GM23338 (cell line): Measurements from ENCODE around the gene SH3GL3.

Experiments used
- CREB1 ChIP-seq: fragments of 250-450 bp; sonication (Bioruptor Pico); IDR thresholded peaks from 2 replicates; pipeline ENCODE4 v1.5.0; 2020; ENCODE audit warnings: low read depth, mild to moderate bottlenecking, moderate library complexity
- ETS1 ChIP-seq: IDR thresholded peaks from 2 replicates; pipeline ENCODE4 v1.6.1; 2016; ENCODE audit warnings: antibody characterized with exemption
- EZH2 ChIP-seq: fragments of 200-600 bp; sonication (generic); IDR thresholded peaks from one replicate; pipeline ENCODE4 v1.8.0; 2017; ENCODE audit warnings: antibody characterized with exemption, mild to moderate bottlenecking, low read depth; ENCODE audit not compliant: unreplicated experiment
- EZH2phosphoT487 ChIP-seq: fragments of 200-600 bp; sonication (generic); IDR thresholded peaks from one replicate; pipeline ENCODE4 v1.8.1; 2018; ENCODE audit warnings: antibody characterized with exemption; ENCODE audit not compliant: unreplicated experiment
- JUNB ChIP-seq: IDR thresholded peaks from one replicate; pipeline ENCODE4 v1.6.1; 2016; ENCODE audit warnings: antibody characterized with exemption; ENCODE audit not compliant: unreplicated experiment
- NANOG ChIP-seq: IDR thresholded peaks from 2 replicates; pipeline ENCODE4 v1.6.1; 2016; ENCODE audit warnings: antibody characterized with exemption, borderline replicate concordance
- POLR2AphosphoS5 ChIP-seq: IDR thresholded peaks from 2 replicates; pipeline ENCODE4 v1.6.1; 2016; ENCODE audit warnings: antibody characterized with exemption, low read depth
- STAT1 ChIP-seq: IDR thresholded peaks from one replicate; pipeline ENCODE4 v1.6.1; 2016; ENCODE audit warnings: antibody characterized with exemption; ENCODE audit not compliant: unreplicated experiment
- ZNF114 ChIP-seq: fragments of 250-450 bp; sonication (Bioruptor Pico); IDR thresholded peaks from 2 replicates; pipeline ENCODE4 v1.5.0; 2020; ENCODE audit warnings: mild to moderate bottlenecking, moderate library complexity
- ZNF331 ChIP-seq: fragments of 250-450 bp; sonication (Bioruptor Pico); IDR thresholded peaks from 2 replicates; pipeline ENCODE4 v1.5.0; 2020; ENCODE audit warnings: low read depth, mild to moderate bottlenecking, moderate library complexity
- ZNF462 ChIP-seq: fragments of 250-450 bp; sonication (Bioruptor Pico); IDR thresholded peaks from 2 replicates; pipeline ENCODE4 v1.5.0; 2020; ENCODE audit warnings: mild to moderate bottlenecking, moderate library complexity
- TF ChIP-seq, protein P1 (sequence below), 2 experiments: fragments of 200-600 bp in 1 of 2; sonication (generic) in 1 of 2; conservative IDR thresholded peaks; 2 replicates each; pipeline versions ENCODE4 v1.5.1 to v1.6.1; 2016 to 2017; ENCODE audit warnings: antibody characterized with exemption in 2 of 2, low read depth in 2 of 2, mild to moderate bottlenecking in 2 of 2, moderate library complexity in 1 of 2
- TF ChIP-seq, protein P2 (sequence below): IDR thresholded peaks from one replicate; pipeline ENCODE4 v1.6.1; 2018; ENCODE audit warnings: antibody characterized with exemption; ENCODE audit not compliant: unreplicated experiment

DNA sequence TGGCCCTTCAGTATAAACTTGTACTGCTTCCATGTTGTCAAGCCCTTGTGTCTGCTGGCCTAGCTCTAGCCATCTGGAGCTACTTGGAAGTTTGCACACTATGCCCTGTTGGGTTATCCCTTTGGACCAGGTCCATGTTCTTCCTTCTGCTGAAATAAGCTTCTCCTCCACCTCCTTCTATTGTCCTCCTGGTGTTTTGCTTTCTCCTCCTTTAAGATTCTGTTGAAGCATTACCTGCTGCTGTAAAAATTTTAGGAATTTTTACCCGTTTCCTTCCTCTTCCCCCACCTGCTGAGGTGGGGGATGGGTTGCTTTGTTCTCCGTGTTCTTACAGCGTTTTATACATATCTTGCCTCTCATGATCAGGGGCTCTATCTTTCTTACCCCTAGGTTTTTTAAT is 51.7 kb downstream of the SH3GL3 start:
- TF ChIP-seq, protein P1, sequence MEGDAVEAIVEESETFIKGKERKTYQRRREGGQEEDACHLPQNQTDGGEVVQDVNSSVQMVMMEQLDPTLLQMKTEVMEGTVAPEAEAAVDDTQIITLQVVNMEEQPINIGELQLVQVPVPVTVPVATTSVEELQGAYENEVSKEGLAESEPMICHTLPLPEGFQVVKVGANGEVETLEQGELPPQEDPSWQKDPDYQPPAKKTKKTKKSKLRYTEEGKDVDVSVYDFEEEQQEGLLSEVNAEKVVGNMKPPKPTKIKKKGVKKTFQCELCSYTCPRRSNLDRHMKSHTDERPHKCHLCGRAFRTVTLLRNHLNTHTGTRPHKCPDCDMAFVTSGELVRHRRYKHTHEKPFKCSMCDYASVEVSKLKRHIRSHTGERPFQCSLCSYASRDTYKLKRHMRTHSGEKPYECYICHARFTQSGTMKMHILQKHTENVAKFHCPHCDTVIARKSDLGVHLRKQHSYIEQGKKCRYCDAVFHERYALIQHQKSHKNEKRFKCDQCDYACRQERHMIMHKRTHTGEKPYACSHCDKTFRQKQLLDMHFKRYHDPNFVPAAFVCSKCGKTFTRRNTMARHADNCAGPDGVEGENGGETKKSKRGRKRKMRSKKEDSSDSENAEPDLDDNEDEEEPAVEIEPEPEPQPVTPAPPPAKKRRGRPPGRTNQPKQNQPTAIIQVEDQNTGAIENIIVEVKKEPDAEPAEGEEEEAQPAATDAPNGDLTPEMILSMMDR (conservative IDR thresholded peaks at IDR 0.05; ENCODE audit: low read depth in 2 of 2) = no peak
- TF ChIP-seq POLR2AphosphoS5 = no peak
- TF ChIP-seq EZH2 = no peak
- TF ChIP-seq NANOG = no peak
- no peak for TF ChIP-seq ZNF331 (CRISPR knock-in tag)
- TF ChIP-seq ZNF462 (CRISPR knock-in tag) = peak; percentile 98
- TF ChIP-seq, protein P2, sequence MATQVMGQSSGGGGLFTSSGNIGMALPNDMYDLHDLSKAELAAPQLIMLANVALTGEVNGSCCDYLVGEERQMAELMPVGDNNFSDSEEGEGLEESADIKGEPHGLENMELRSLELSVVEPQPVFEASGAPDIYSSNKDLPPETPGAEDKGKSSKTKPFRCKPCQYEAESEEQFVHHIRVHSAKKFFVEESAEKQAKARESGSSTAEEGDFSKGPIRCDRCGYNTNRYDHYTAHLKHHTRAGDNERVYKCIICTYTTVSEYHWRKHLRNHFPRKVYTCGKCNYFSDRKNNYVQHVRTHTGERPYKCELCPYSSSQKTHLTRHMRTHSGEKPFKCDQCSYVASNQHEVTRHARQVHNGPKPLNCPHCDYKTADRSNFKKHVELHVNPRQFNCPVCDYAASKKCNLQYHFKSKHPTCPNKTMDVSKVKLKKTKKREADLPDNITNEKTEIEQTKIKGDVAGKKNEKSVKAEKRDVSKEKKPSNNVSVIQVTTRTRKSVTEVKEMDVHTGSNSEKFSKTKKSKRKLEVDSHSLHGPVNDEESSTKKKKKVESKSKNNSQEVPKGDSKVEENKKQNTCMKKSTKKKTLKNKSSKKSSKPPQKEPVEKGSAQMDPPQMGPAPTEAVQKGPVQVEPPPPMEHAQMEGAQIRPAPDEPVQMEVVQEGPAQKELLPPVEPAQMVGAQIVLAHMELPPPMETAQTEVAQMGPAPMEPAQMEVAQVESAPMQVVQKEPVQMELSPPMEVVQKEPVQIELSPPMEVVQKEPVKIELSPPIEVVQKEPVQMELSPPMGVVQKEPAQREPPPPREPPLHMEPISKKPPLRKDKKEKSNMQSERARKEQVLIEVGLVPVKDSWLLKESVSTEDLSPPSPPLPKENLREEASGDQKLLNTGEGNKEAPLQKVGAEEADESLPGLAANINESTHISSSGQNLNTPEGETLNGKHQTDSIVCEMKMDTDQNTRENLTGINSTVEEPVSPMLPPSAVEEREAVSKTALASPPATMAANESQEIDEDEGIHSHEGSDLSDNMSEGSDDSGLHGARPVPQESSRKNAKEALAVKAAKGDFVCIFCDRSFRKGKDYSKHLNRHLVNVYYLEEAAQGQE = no peak
- peak; percentile 60; the same call in 1 of the 2 replicates for TF ChIP-seq ETS1
- no peak for TF ChIP-seq CREB1 (CRISPR knock-in tag)
- TF ChIP-seq STAT1 = no peak
- no peak for TF ChIP-seq EZH2phosphoT487
- TF ChIP-seq ZNF114 = peak; percentile 90
- no peak for TF ChIP-seq JUNB
